ENCODE data around the gene ENAH.

GRCh38 chr1:225437710-225438437 lies 215.0 kb downstream of the ENAH start:
- peak; percentile 56 for TF ChIP-seq CTCF (IDR thresholded peaks at IDR 0.05; ENCODE audit: low read depth, low read length)
- no peak for TF ChIP-seq EZH2phosphoT487 (IDR thresholded peaks at IDR 0.05; ENCODE audit: low read depth)
